AG04450 (cell line): Measurements from ENCODE around the gene TANK. TPM values are rescaled to one million over a fixed set of nuclear protein-coding genes. Genes with fewer than 3 reads are reported as not detected.
"Not testable (repeated sequence)": the region's sequence is repeated elsewhere in the genome, so short reads cannot be mapped to it uniquely, and the experiment has no call there.

Experiments used
- CTCF ChIA-PET: fragments of 300-600, 350-600 bp; formaldehyde crosslinking; extraction: SDS; loops from one replicate; lab custom pipeline; 2022; ENCODE audit warnings: antibody characterized with exemption, inconsistent platforms; lab: Charles Lee
- POLR2A ChIA-PET: fragments of 350-600 bp; formaldehyde crosslinking; extraction: SDS; loops from one replicate; lab custom pipeline; 2021; ENCODE audit warnings: antibody characterized with exemption, inconsistent platforms; lab: Yijun Ruan, JAX
- DNase-seq: peaks from one replicate; pipeline ENCODE4 v3.0.0-alpha.2; 2011; ENCODE audit warnings: low read depth, low spot score
- H3K27ac ChIP-seq: one replicate; pipeline ENCODE4 v1.5.1; 2012; ENCODE audit warnings: low read depth, low read length, control low read depth
- H3K27me3 ChIP-seq: one replicate; pipeline ENCODE4 v1.6.0; 2012; ENCODE audit warnings: low read length; ENCODE audit not compliant: control insufficient read depth, insufficient read depth
- H3K4me3 ChIP-seq: 2 replicates; pipeline ENCODE4 v1.5.1; 2011; ENCODE audit warnings: mild to moderate bottlenecking, low read depth, low read length, control low read depth
- H3K9me3 ChIP-seq: 2 replicates; pipeline ENCODE4 v1.5.1; 2012; ENCODE audit warnings: low read length; ENCODE audit not compliant: control insufficient read depth, insufficient read depth
- polyA plus RNA-seq: library from polyadenylated mRNA; depleted of rRNA; stranded (reverse); fragments of >200 nt; gene quantifications from 2 replicates; pipeline ENCODE4 v1.2.3, GENCODE V29; 2011
- TF ChIP-seq, protein P1 (sequence below): IDR thresholded peaks from 2 replicates; pipeline ENCODE4 v1.5.1; 2011; ENCODE audit warnings: low read depth, low read length, control low read depth, inconsistent platforms

Gene TANK
- polyA plus RNA-seq, 1 experiment: 56.6 TPM

DNA sequence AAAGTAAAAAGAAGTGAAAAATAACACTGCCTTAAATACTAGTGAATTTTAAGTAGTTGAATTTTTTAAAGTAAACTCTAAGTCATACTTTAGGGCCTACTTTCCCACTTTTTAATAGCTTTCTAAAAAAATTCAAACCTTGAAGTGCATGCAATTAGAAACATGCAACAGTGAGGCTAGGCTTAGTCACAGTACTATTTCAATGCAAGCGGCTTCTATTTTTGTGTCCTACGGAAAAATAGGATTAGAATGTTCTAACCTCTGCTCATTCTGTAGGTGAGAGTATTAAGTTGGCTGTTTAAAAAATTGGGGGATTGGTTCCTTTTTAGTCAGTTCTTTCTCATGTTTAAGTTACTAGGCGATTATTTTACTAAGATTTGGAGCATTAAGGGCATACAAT, 108.9 kb downstream of the TANK start:
- POLR2A ChIA-PET: no interaction called here
- TF ChIP-seq, protein P1, sequence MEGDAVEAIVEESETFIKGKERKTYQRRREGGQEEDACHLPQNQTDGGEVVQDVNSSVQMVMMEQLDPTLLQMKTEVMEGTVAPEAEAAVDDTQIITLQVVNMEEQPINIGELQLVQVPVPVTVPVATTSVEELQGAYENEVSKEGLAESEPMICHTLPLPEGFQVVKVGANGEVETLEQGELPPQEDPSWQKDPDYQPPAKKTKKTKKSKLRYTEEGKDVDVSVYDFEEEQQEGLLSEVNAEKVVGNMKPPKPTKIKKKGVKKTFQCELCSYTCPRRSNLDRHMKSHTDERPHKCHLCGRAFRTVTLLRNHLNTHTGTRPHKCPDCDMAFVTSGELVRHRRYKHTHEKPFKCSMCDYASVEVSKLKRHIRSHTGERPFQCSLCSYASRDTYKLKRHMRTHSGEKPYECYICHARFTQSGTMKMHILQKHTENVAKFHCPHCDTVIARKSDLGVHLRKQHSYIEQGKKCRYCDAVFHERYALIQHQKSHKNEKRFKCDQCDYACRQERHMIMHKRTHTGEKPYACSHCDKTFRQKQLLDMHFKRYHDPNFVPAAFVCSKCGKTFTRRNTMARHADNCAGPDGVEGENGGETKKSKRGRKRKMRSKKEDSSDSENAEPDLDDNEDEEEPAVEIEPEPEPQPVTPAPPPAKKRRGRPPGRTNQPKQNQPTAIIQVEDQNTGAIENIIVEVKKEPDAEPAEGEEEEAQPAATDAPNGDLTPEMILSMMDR: no peak
- no peak overlapping the region for H3K27ac ChIP-seq

DNA sequence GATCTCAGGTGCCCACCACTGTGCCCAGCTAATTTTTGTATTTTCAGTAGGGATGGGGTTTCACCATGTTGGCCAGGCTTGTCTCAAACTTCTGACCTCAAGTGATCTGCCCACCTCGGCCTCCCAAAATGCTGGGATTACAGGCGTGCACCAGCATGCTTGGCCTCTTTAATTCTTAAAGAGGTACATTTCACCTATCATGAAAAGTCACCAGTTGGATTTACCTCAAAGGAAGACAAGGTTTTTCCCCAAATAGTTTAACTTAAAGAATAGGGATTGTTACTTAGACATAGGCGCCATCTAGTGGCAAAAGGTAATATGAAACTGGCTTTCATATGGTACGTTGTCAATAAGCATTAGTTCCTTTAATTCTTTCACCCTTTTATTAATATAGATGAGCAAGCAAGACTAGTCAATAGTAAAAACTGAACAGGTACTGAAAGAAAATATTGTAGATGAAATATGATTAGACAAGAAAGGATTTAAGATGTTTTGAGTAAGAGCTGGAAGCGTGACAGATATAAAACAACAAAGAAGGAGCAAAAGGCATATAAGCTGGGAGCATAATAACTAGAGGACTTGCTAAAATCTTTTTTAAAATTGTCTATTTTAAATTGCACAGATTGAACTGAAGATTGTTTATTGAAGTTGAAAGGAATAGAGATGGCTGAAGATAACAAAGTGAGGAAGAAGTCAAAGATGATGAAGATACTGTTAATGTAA, 113.0 kb downstream of the TANK start:
- no peak overlapping the region for H3K4me3 ChIP-seq
- DNase-seq: peak; percentile 34
- H3K27ac ChIP-seq: no peak overlapping the region
- ChIA-PET CTCF (interaction anchor here (0.5 to 4.9 kb wide), 22 partner anchors 9 to 826 kb away, joined by 3 to 64 read pairs (median 3); no protein-coding TSS in a partner anchor), POLR2A (no interaction called here)
- TF ChIP-seq, protein P1: peak; percentile 66
- no peaks in the 10 kb centered on the region for H3K9me3 ChIP-seq
- H3K27me3 ChIP-seq: no peaks in the 10 kb centered on the region

More for the DNA sequence above, 108.9 kb downstream of the TANK start:
- H3K9me3 ChIP-seq: no peaks in the 10 kb centered on the region
- H3K27me3 ChIP-seq: peaks cover under 1% of the 10 kb centered on the region
- H3K4me3 ChIP-seq: no peak overlapping the region
- CTCF ChIA-PET: interaction anchor here (3.2 to 4.3 kb wide), 2 partner anchors 18 to 46 kb away, joined by 19 to 24 read pairs; no protein-coding TSS in a partner anchor
- DNase-seq: no peak

DNA sequence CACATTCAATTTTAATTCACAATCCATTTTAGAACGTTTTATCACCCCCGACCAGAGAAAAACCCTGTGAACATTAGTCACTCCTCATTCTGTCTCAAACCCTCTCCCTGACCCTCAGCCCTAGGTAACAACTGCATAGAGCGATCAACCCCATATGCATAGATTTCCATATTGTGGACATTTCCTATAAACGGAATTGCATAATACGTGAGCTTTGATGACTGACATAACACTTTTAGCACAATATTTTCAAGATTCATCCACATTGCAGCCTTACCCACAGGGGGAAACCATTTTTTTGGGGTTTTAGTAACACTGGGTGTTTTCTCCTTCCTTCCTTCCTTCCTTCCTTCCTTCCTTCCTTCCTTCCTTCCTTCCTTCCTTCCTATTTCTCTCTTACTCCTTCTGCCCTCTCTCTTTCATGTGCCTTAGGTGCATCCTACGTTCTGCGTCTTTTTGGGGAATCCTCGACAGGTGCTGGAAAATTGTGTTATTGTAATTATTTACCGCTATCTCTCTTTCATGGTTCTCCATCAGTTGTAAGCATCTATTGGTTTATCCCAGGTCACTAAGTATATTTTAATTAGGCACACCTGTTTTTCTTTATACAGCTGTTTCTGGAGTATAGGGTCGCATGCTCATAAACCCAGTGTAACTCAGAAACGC, 118.5 kb downstream of the TANK start:
- POLR2A ChIA-PET, H3K4me3 ChIP-seq, DNase-seq, H3K27ac ChIP-seq, H3K27me3 ChIP-seq, CTCF ChIA-PET: not testable (repeated sequence)
- H3K9me3 ChIP-seq: peaks cover 12% of the 10 kb centered on the region

DNA sequence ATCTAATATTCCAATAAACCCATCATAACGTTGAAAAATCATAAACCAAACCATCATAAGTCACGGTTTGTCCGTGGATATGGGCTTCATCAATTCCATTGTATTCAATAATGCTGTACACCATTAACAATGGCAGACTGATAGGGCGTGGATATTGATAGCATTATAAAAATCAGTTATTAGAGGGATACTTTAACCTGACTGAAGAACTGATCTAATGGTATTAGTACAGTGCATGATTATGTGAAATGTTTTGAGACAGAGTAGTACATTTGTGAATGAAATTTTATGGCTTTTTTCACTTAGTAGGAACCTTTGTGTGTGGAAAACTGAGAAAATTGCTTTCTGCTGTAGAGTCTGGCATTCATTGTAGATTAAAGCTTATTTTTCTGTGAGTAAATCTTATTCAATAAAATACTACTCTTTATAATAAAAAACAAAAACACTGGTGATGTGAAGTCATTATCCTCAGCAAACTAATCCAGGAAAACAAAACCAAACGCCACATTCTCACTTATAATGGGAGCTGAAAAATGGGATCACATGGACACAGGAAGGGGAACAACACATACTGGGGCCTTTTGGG, 119.1 kb downstream of the TANK start:
- H3K4me3 ChIP-seq, DNase-seq, H3K27me3 ChIP-seq, CTCF ChIA-PET, H3K27ac ChIP-seq, POLR2A ChIA-PET: not testable (repeated sequence)
- peaks cover 12% of the 10 kb centered on the region for H3K9me3 ChIP-seq

DNA sequence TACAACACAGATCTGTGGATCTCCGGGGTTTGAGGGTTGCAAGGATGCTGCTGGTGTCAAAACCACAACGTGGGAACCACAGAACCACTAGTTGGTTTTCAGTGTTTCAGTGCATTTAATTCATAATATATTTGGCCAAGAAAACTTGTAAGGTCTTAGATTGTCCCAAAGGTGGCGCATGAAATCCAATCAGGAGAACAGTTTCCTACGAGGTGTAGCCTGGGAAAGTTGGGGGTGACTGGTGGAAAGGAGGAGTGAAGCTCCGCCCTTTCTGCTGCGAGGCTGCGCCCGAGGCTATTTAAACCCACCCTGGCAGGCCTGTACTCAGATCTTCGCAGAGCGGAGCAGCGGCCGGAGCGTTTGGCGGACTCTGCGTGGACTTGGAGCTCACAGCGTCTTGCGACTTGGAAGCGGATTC, 120.7 kb downstream of the TANK start:
- CTCF ChIA-PET: not testable (repeated sequence)

DNA sequence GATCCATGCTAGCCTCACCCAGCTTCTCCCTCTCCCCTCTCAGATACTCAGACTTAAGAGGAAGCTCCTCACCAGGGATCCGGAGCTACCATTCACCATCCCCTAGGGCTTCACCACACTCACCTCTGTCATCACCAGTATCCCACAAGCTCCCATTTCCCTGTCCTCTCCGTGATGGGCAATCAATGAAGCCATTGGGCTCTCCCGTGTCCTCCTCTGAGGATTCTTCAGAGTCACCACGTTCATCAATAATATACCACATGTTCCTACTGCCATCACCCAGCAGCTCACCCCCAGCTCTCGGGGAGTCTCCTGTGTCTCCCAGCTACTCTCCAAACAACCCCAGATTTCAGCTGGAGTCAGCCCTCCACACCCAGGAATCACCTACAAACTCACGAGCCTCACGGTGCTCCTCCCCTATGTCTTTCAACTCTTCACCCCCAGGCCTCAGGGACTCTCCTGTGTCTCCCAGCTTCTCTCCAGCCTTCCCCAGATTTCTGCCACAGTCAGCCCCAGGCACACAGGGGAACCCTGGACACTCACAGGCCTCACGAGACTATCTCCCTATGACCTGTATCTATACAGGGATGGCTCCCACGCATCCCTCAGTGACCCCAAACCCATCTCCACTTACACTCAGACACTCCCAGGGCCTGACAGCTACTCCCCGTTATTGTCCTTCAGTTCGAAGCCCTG, 121.5 kb downstream of the TANK start:
- peaks cover 12% of the 10 kb centered on the region for H3K9me3 ChIP-seq
- H3K27ac ChIP-seq: peak overlapping the region; percentile 11
- CTCF ChIA-PET: interaction anchor here (0.6 to 2.5 kb wide), 4 partner anchors 8 to 1190 kb away, joined by 3 to 10 read pairs (median 4); no protein-coding TSS in a partner anchor
- POLR2A ChIA-PET, H3K27me3 ChIP-seq, H3K4me3 ChIP-seq, DNase-seq: not testable (repeated sequence)

More for the DNA sequence above, 120.7 kb downstream of the TANK start:
- peaks cover 12% of the 10 kb centered on the region for H3K9me3 ChIP-seq
- POLR2A ChIA-PET, DNase-seq, H3K27ac ChIP-seq, H3K4me3 ChIP-seq, H3K27me3 ChIP-seq: not testable (repeated sequence)
- TF ChIP-seq, protein P1: peak; percentile 26; the same call in 1 of the 2 replicates

DNA sequence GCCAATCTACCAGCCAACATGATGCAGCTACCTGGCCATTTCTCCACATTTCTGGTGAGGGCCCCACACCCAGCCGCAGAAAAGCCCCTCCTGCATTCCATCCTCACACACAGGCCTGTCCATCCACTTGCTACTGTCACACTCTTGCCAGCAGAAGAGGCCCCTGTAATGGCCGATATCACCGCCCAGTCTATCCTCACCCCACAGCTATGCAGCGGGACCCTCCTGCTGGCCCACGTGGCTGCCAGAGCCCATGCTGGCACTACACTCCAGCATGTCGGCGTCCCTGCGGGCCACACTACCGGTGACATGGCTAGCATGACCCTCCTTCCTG, 122.0 kb downstream of the TANK start:
- POLR2A ChIA-PET, H3K27ac ChIP-seq, H3K27me3 ChIP-seq, DNase-seq, H3K4me3 ChIP-seq: not testable (repeated sequence)
- CTCF ChIA-PET: interaction anchor here (0.6 to 2.5 kb wide), 4 partner anchors 9 to 1190 kb away, joined by 3 to 10 read pairs (median 4); no protein-coding TSS in a partner anchor
- H3K9me3 ChIP-seq: peaks cover 12% of the 10 kb centered on the region
